ENCODE results near the gene PA2G4. TPM values are rescaled to one million over a fixed set of nuclear protein-coding genes. Genes with fewer than 3 reads are reported as not detected.
A peak's percentile ranks its signal among the peaks of the same experiment; 100 is the strongest.

PA2G4 gene
- total and polyA plus RNA-seq, 2 donors (not counting 1 experiment from before 2014, with no cell fraction given), result 92.2 to 202 TPM

- no peak for TF ChIP-seq EZH2 (IDR thresholded peaks at IDR 0.05; ENCODE audit: low read length, missing control alignments)
- Histone ChIP-seq H3K4me2 (ENCODE audit: extremely low read depth, insufficient read depth, low read length) (peak within 1 kb of the TSS; percentile 92), H4K20me1 (ENCODE audit: control insufficient read depth, extremely low read depth, insufficient read depth, low read length) (no peaks in the 10 kb centered on the region), H3K27me3 (ENCODE audit: control insufficient read depth, insufficient read depth, low read length) (no peaks in the 10 kb centered on the region), H2AFZ (ENCODE audit: low read length) (peak within 1 kb of the TSS; percentile 65), H3K79me2 (ENCODE audit: control insufficient read depth, insufficient read depth, low read length) (peaks cover 5% of the 10 kb centered on the region), H3K9me3 (ENCODE audit: control insufficient read depth, insufficient read depth, low read depth, low read length) (no peaks in the 10 kb centered on the region), H3K36me3 (ENCODE audit: control insufficient read depth, insufficient read depth, low read length) (no peaks in the 10 kb centered on the region), H3K4me3 (replicated peaks in 1 of 4; ENCODE audit: control extremely low read depth in 1 of 4, insufficient read depth in 1 of 4, low read depth in 3 of 4, low read length in 4 of 4) (peak within 1 kb of the TSS; percentile 53 to 83 (median 68)), H3K9ac (ENCODE audit: insufficient read depth, low read length) (peak within 1 kb of the TSS; percentile 46), H3K27ac (ENCODE audit: insufficient read depth, low read length) (peak within 1 kb of the TSS; percentile 76), H3K4me1 (ENCODE audit: control insufficient read depth, extremely low read depth, insufficient read depth, low read length) (peaks cover 14% of the 10 kb centered on the region)
- DNase-seq (ENCODE audit: low read depth in 2 of 2), result peak; percentile 88
Measured at GRCh38 chr12:56152132-56152755, 47.9 kb downstream of the PA2G4 start, which contains the start of gene MYL6B. Gene MYL6B (plus strand): TSS chr12:56152587. CDS start chr12:56153919, 1,332 bp downstream.

GRCh38 chr12:56152756-56153677, 48.7 kb downstream of the PA2G4 start:
- TF ChIP-seq CTCF (conservative IDR thresholded peaks at IDR 0.05 in 1 of 2, IDR thresholded peaks at IDR 0.05 in 1 of 2; ENCODE audit: low read depth in 1 of 2, low read length in 2 of 2) (no peak), EZH2 (IDR thresholded peaks at IDR 0.05; ENCODE audit: low read length, missing control alignments) (no peak)
- Histone ChIP-seq H4K20me1 (ENCODE audit: control insufficient read depth, extremely low read depth, insufficient read depth, low read length) (no peaks in the 10 kb centered on the region), H3K9ac (ENCODE audit: insufficient read depth, low read length) (peak overlapping the region; percentile 46), H3K4me2 (ENCODE audit: extremely low read depth, insufficient read depth, low read length) (peak overlapping the region; percentile 86), H3K4me1 (ENCODE audit: control insufficient read depth, extremely low read depth, insufficient read depth, low read length) (peaks cover 16% of the 10 kb centered on the region), H3K36me3 (ENCODE audit: control insufficient read depth, insufficient read depth, low read length) (no peaks in the 10 kb centered on the region), H2AFZ (ENCODE audit: low read length) (peak overlapping the region; percentile 18), H3K9me3 (ENCODE audit: control insufficient read depth, insufficient read depth, low read depth, low read length) (no peaks in the 10 kb centered on the region), H3K27ac (ENCODE audit: insufficient read depth, low read length) (peak overlapping the region; percentile 76), H3K4me3 (replicated peaks in 1 of 4; ENCODE audit: control extremely low read depth in 1 of 4, insufficient read depth in 1 of 4, low read depth in 3 of 4, low read length in 4 of 4) (peak overlapping the region; percentile 53 to 83 (median 68)), H3K79me2 (ENCODE audit: control insufficient read depth, insufficient read depth, low read length) (peaks cover 5% of the 10 kb centered on the region), H3K27me3 (ENCODE audit: control insufficient read depth, insufficient read depth, low read length) (no peaks in the 10 kb centered on the region)
- DNase-seq (ENCODE audit: low read depth in 2 of 2), result no peak

GRCh38 chr12:56153678-56154065, 49.3 kb downstream of the PA2G4 start:
- Histone ChIP-seq H3K9ac (ENCODE audit: insufficient read depth, low read length) (no peak overlapping the region), H3K4me1 (ENCODE audit: control insufficient read depth, extremely low read depth, insufficient read depth, low read length) (peaks cover 16% of the 10 kb centered on the region), H3K27ac (ENCODE audit: insufficient read depth, low read length) (no peak overlapping the region), H3K9me3 (ENCODE audit: control insufficient read depth, insufficient read depth, low read depth, low read length) (no peaks in the 10 kb centered on the region), H3K36me3 (ENCODE audit: control insufficient read depth, insufficient read depth, low read length) (no peaks in the 10 kb centered on the region), H3K4me3 (replicated peaks in 1 of 4; ENCODE audit: control extremely low read depth in 1 of 4, insufficient read depth in 1 of 4, low read depth in 3 of 4, low read length in 4 of 4) (peak overlapping the region in 1 of 4 experiments; percentile 83), H2AFZ (ENCODE audit: low read length) (no peak overlapping the region), H3K79me2 (ENCODE audit: control insufficient read depth, insufficient read depth, low read length) (peaks cover 10% of the 10 kb centered on the region), H4K20me1 (ENCODE audit: control insufficient read depth, extremely low read depth, insufficient read depth, low read length) (no peaks in the 10 kb centered on the region), H3K4me2 (ENCODE audit: extremely low read depth, insufficient read depth, low read length) (peak overlapping the region; percentile 86), H3K27me3 (ENCODE audit: control insufficient read depth, insufficient read depth, low read length) (no peaks in the 10 kb centered on the region)
- DNase-seq (ENCODE audit: low read depth in 2 of 2), result no peak
- TF ChIP-seq EZH2 (IDR thresholded peaks at IDR 0.05; ENCODE audit: low read length, missing control alignments), result no peak
- TF ChIP-seq CTCF (conservative IDR thresholded peaks at IDR 0.05 in 1 of 2, IDR thresholded peaks at IDR 0.05 in 1 of 2; ENCODE audit: low read depth in 1 of 2, low read length in 2 of 2), result no peak
